NB4 (cell line): Measurements from ENCODE around the gene TC2N.

Experiments
- MYC ChIP-seq: IDR thresholded peaks from 2 replicates; pipeline ENCODE4 v1.6.1; 2011; ENCODE audit warnings: low read depth, low read length
- POLR2A ChIP-seq: IDR thresholded peaks from 2 replicates; pipeline ENCODE4 v1.6.1; 2011; ENCODE audit warnings: mild to moderate bottlenecking; ENCODE audit not compliant: insufficient read length; ENCODE audit errors: extremely low read depth
- TF ChIP-seq, protein P1 (sequence below): IDR thresholded peaks from one replicate; pipeline ENCODE4 v1.5.1; 2012; ENCODE audit warnings: low read depth, low read length

DNA sequence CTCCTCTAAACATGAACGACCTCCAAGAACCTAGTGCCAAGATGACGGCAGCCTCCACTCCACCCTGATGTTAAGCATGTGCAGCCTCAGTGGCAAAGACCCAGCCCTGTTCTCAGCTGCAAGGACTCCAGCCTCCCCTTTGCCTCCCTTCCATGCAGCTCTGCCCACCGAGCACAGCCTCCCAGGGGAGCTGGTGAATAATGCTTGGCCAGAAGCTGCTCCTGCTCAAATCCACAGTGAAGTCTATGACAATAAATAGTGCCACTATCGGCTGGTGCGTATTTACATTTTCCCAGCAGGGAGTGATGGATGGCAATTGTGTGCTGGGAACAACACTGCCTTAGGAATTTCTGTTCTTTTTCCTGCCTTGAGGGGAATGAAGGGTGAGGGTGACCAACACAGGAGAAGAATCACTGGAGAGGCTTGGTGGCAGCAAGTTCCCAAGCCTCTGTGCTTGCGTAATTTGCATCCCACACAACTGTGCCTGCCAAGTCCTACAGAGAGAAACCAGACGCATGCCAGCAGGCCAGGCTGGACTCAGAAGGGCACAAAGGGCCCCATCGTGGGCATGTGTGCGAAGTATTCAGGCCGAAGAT lies 29.9 kb upstream of the TC2N start:
- TF ChIP-seq POLR2A (no peak), MYC (no peak)
- TF ChIP-seq, protein P1, sequence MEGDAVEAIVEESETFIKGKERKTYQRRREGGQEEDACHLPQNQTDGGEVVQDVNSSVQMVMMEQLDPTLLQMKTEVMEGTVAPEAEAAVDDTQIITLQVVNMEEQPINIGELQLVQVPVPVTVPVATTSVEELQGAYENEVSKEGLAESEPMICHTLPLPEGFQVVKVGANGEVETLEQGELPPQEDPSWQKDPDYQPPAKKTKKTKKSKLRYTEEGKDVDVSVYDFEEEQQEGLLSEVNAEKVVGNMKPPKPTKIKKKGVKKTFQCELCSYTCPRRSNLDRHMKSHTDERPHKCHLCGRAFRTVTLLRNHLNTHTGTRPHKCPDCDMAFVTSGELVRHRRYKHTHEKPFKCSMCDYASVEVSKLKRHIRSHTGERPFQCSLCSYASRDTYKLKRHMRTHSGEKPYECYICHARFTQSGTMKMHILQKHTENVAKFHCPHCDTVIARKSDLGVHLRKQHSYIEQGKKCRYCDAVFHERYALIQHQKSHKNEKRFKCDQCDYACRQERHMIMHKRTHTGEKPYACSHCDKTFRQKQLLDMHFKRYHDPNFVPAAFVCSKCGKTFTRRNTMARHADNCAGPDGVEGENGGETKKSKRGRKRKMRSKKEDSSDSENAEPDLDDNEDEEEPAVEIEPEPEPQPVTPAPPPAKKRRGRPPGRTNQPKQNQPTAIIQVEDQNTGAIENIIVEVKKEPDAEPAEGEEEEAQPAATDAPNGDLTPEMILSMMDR = no peak
